Stimulated activated CD4-positive, alpha-beta T cell treated with anti-CD3 and anti-CD28 coated beads, Interleukin-15, amount 100 ng/mL, for 1 hour (primary cell): Measurements from ENCODE around the gene TSPAN4.

Source experiments
- DNase-seq, 2 donors: peaks; one replicate each; pipeline ENCODE4 v3.0.0-alpha.2; 2020; ENCODE audit warnings: low read depth in 1 of 2, low spot score in 1 of 2

The TSPAN4 gene

DNA sequence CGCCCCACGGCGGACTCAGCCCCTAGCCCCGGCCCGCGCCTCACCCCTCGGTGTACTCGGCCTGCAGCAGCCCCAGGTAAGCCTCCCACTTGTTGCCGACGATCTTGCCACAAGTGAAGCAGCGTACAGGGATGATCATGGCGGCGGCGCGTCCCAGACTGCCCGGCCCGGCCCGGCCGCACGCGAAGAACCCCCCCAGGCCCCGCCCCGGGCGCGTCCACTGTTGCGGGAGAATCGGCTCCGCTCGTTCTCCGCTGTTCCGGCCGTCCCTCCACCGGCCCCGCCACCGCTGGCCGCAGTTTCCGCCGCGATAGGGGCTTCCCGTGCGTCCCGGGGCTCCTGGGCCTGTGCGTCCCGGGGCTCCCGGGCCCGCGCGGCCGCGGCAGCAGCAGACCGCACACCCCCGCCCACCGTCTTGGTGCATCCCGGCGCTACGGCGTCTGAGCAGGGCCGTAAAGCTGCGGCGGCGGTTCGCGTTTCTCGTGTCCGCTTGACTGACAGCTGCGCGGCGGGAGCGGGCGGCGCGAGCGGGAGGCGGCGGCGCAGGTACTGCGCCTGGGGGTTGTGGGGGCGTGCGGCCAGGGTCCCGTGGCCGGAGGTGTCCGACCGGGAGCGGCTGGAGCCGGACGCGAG is at the start of gene TSPAN4, which contains the start of gene POLR2L:
TSS of gene TSPAN4 (plus strand) at position 483 of the 633 bp plus-strand sequence. CDS start 7,453 bp downstream, outside the sequence.
TSS of gene POLR2L (minus strand) at position 160 of the 633 bp plus-strand sequence. CDS start at position 139, 21 bp downstream.
- DNase-seq: peak; percentile 77 to 88

- DNase-seq: no peak
Observed at GRCh38 chr11:792873-793272, 49.8 kb upstream of the TSPAN4 start.

GRCh38 chr11:793556-793955 is 49.1 kb upstream of the TSPAN4 start:
- no peak for DNase-seq

- no peak for DNase-seq
Observed at GRCh38 chr11:794013-794765, 48.5 kb upstream of the TSPAN4 start.

- no peak for DNase-seq
Observed at GRCh38 chr11:794766-795633, 47.7 kb upstream of the TSPAN4 start.

- peak; percentile 46 to 70 for DNase-seq
Observed at GRCh38 chr11:795634-796564, 46.8 kb upstream of the TSPAN4 start.

- no peak for DNase-seq
Observed at GRCh38 chr11:796565-797295, 45.9 kb upstream of the TSPAN4 start.

DNA sequence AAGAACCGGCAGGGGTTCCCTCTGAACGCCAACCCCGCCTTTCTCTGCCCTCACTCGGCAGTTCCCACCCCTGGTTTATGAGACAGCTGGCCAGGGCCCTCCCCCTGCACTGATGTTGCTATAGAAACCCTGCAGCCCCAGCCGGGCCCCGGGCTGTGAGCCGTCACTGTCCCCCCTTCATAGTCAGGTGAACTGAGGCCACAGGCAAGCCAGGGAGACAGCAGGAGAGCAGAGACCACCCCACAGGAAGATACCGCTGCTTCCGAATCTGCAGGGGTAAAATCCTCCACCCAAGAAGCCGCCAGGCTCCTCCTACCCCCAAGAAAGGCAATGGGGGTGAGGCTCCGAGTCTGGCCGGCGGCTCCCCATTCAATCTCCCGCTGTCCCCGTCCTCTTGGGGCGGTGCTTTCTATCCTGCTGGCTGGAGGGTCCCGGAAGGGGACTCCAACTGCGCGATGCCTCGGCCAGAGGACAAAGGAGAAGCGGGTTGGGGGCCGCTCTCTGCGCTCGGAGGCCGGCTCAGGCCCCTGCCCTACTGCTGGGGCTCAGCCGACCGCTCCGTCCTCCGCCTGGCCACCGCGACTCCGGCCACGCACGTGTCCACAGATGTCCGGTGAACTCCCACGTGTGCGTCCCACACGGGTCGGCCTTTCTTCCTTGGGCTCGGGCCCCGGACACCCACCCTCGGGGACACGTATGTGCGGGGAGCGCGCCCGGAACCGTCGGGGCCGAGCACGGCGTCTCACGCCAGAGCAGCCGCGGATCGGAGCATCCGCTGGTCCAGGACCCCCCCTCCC is 45.2 kb upstream of the TSPAN4 start:
- DNase-seq: peak; percentile 40 to 58

DNA sequence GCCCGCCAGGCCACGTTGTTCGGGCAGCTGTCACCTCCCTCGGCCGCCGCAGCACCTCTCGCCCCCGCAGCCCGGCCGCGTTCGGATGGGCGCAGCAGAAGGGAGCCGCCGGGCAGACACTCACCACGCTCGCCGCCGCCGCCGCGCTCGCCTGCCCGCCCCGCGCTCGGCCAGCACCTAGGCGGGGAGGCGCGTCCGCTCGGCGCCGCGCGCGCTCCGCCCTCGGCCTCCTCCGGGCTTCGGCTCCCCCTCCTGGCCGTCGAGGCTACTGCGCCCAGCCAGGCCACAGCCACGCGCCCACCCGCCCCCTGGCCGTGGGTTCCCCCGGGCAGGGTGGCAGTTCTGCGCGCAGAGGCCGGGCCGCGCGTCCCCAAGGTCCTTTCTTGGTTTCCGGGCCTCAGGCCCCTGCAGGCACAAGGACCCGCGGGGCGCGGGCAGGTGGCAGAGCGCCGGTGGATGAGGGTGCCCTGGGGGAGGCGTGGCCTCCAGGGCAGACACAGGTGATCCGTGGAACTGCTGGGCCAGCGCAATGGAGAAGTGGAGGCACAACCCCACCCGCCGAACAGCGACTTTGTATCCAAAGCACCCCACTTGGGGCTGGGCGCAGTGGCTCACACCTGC is 44.4 kb upstream of the TSPAN4 start, which contains the start of gene SLC25A22:
TSS of gene SLC25A22 (minus strand) at position 189 of the 621 bp plus-strand sequence. CDS start 3,275 bp downstream, outside the sequence.
- DNase-seq: peak; percentile 72 to 80

GRCh38 chr11:799641-800316 is 42.9 kb upstream of the TSPAN4 start:
- DNase-seq: no peak

DNA sequence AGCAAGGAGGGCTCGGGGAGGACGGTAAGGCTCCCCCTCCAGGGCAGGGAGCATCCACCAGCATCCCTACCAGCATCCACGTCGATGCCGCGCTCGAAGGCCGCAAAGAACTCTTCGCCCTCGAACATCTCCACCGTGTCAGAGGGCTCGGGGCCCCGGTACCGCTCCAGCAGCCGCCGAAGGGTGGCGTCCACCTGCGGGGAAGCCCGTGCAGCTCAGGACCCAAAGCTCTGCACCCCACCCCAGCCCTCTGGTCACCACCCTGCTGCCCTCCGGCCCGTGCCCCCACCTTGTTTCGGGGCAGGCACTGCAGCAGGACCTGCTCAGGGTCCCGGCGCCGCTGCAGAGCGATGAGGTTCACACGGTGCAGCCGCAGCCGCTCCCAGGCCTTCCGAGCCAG is 42.2 kb upstream of the TSPAN4 start:
- no peak for DNase-seq

- DNase-seq: no peak
Observed at GRCh38 chr11:801097-801780, 41.4 kb upstream of the TSPAN4 start.

- DNase-seq: no peak
Observed at GRCh38 chr11:802018-802617, 40.5 kb upstream of the TSPAN4 start.

GRCh38 chr11:802693-803466 is 39.8 kb upstream of the TSPAN4 start:
- no peak for DNase-seq

DNA sequence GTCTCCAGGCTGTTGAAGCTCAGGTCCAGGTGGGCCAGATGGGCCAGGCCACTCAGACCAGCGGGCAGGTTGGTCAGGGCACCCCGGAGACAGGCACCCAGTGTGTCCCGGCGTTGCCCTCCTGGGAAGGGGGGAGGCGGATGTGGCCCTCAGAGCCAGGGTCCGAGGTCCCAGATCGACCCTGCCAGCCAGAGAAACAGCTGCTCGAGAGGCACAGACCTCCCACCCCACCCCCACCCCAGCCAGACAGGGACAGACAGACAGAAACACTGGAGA is 39.2 kb upstream of the TSPAN4 start:
- DNase-seq: no peak
